Brain microvascular endothelial cell (primary cell): ENCODE results near the gene DOCK1.

Experiments used
- DNase-seq: peaks from one replicate; pipeline ENCODE4 v3.0.0-alpha.2; 2020
- H3K27ac ChIP-seq: fragments of 250-450 bp; sonication (Bioruptor Pico); 2 replicates; pipeline ENCODE4 v1.5.1; 2020; ENCODE audit warnings: mild to moderate bottlenecking, moderate library complexity
- H3K27me3 ChIP-seq: fragments of 250-450 bp; sonication (Bioruptor Pico); replicated peaks from 2 replicates; pipeline ENCODE4 v1.5.1; 2020; ENCODE audit warnings: mild to moderate bottlenecking
- H3K36me3 ChIP-seq: fragments of 250-450 bp; sonication (Bioruptor Pico); replicated peaks from 2 replicates; pipeline ENCODE4 v1.5.1; 2020; ENCODE audit warnings: mild to moderate bottlenecking
- H3K4me3 ChIP-seq: 2 replicates; pipeline ENCODE4 v1.5.1; 2011; ENCODE audit warnings: low read depth, mild to moderate bottlenecking, control low read depth, low read length, moderate library complexity
- CTCF ChIP-seq: IDR thresholded peaks from 2 replicates; pipeline ENCODE4 v1.5.1; 2011; ENCODE audit warnings: low read depth, mild to moderate bottlenecking, moderate library complexity, low read length, control low read depth, inconsistent platforms; ENCODE audit errors: missing control alignments
- in situ Hi-C: cut with HindIII; loops from 2 replicates; pipeline ENCODE4 v1.10.0; 2017; ENCODE audit warnings: low sequenced_read_pairs, low pct_ligation_motif_present

Gene DOCK1

DNA sequence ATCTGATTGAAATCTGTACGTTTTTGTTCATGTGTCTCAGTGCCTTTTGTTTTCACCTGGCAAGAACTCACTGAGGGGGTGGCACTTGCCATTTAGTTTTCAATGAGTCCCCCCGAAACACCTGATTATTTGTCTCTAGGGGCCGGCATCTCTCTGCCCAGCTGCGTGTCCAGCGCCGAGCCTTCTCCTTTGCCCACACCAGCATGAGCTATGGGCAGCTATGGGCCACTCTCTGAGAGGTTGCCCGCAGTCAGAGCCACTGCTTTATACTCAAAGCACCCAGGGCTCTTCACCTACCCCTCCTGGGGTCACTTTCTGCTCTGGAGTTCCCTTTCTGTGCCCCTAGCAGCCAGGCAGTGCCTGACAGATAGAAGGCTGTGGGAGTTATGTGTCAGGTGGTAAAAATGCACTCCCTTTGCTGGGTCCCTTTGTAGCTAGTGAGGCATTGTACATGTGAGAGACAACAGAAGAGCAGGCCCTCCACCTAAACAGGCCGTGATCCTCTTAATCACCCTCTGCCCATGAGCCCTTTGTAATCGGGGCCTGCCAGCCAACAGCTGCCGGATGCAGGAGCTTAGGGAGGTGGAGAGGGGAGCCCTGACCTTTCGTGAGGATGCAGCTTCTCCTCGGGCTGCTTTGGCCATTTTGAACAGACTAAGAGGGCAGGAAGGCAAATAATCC lies 510.8 kb downstream of the DOCK1 start:
- no peak for DNase-seq
- H3K4me3 ChIP-seq, result no peak overlapping the region
- H3K27ac ChIP-seq, result no peak overlapping the region
- H3K27me3 ChIP-seq, result no peaks in the 10 kb centered on the region
- no peak for TF ChIP-seq CTCF
- in situ Hi-C loops, result no loop called here
- peaks cover 5% of the 10 kb centered on the region for H3K36me3 ChIP-seq

DNA sequence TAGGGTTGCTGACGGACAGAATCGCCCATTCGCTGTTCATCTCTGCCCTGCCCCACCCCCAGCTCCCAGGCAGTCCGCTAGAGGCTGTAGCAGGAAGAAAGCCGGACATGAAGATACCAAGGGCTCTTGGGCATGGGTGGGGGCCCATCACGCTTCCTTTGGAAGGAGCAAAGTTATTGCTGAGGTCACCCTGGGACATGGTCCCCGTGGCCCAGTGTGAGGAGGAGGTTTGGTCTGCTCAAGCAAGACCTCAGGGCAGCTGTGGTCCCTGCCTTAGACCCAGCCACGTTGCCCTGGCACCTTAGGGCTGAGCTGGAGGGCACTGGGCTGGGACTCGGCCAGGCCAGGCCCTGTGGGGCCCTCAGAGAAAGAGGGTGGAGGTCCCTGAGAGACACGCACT lies 511.8 kb downstream of the DOCK1 start:
- H3K4me3 ChIP-seq, result no peak overlapping the region
- H3K27ac ChIP-seq, result no peak overlapping the region
- DNase-seq, result no peak
- H3K27me3 ChIP-seq, result no peaks in the 10 kb centered on the region
- in situ Hi-C loops, result no loop called here
- peaks cover 2% of the 10 kb centered on the region for H3K36me3 ChIP-seq
- no peak for TF ChIP-seq CTCF

- Histone ChIP-seq H3K27ac (no peak overlapping the region), H3K36me3 (peaks cover 2% of the 10 kb centered on the region), H3K27me3 (no peaks in the 10 kb centered on the region), H3K4me3 (no peak overlapping the region)
- no peak for DNase-seq
- TF ChIP-seq CTCF, result no peak
- in situ Hi-C loops, result no loop called here
These were observed 512.6 kb downstream of the DOCK1 start for GRCh38 chr10:127417686-127418401.

- TF ChIP-seq CTCF, result no peak
- no peak for DNase-seq
- in situ Hi-C loops, result no loop called here
- peaks cover 2% of the 10 kb centered on the region for H3K36me3 ChIP-seq
- no peaks in the 10 kb centered on the region for H3K27me3 ChIP-seq
- H3K4me3 ChIP-seq, result no peak overlapping the region
- H3K27ac ChIP-seq, result no peak overlapping the region
These were observed 513.4 kb downstream of the DOCK1 start for GRCh38 chr10:127418536-127419168.

GRCh38 chr10:127420138-127420684 lies 515.0 kb downstream of the DOCK1 start:
- DNase-seq, result no peak
- H3K36me3 ChIP-seq, result peaks cover 2% of the 10 kb centered on the region
- H3K4me3 ChIP-seq, result no peak overlapping the region
- H3K27me3 ChIP-seq, result no peaks in the 10 kb centered on the region
- in situ Hi-C loops, result no loop called here
- H3K27ac ChIP-seq, result no peak overlapping the region
- no peak for TF ChIP-seq CTCF
